ENCODE results near the gene TRIM46.
A peak's percentile ranks its signal among the peaks of the same experiment; 100 is the strongest.
"Not testable (repeated sequence)": the region's sequence is repeated elsewhere in the genome, so short reads cannot be mapped to it uniquely, and the experiment has no call there.

TRIM46 gene

GRCh38 chr1:155187456-155187891, 13.8 kb downstream of the TRIM46 start:
- no peak for TF ChIP-seq CTCF (IDR thresholded peaks at IDR 0.05; ENCODE audit: borderline replicate concordance, control extremely low read depth, extremely low read depth, insufficient read depth, missing control alignments)
- in situ Hi-C loops (cut with MboI; ENCODE audit: low sequenced_read_pairs, unreplicated experiment), result no loop called here
- no peak for DNase-seq (ENCODE audit: low spot score)

- in situ Hi-C loops (cut with MboI; ENCODE audit: low sequenced_read_pairs, unreplicated experiment), result no loop called here
- DNase-seq (ENCODE audit: low spot score), result no peak
- TF ChIP-seq CTCF (IDR thresholded peaks at IDR 0.05; ENCODE audit: borderline replicate concordance, control extremely low read depth, extremely low read depth, insufficient read depth, missing control alignments), result no peak
Measured at GRCh38 chr1:155188268-155188667, 14.6 kb downstream of the TRIM46 start.

DNA sequence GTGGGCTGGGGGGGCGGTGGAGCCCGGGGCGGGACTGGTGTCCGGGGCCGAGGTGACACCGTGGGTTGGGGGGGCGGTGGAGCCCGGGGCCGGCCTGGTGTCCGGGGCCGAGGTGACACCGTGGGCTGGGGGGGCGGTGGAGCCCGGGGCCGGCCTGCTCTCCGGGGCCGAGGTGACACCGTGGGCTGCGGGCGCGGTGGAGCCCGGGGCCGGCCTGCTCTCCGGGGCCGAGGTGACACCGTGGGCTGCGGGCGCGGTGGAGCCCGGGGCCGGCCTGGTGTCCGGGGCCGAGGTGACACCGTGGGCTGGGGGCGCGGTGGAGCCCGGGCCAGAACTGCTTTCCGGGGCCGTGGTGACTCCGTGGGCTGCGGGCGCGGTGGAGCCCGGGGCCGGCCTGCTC, 16.3 kb downstream of the TRIM46 start:
- in situ Hi-C loops (cut with MboI; ENCODE audit: low sequenced_read_pairs, unreplicated experiment); DNase-seq (ENCODE audit: low spot score): not testable (repeated sequence)

GRCh38 chr1:155191904-155192303, 18.3 kb downstream of the TRIM46 start:
- DNase-seq (ENCODE audit: low spot score), result no peak
- in situ Hi-C loops (cut with MboI; ENCODE audit: low sequenced_read_pairs, unreplicated experiment), result no loop called here
- TF ChIP-seq CTCF (IDR thresholded peaks at IDR 0.05; ENCODE audit: borderline replicate concordance, control extremely low read depth, extremely low read depth, insufficient read depth, missing control alignments), result no peak

DNA sequence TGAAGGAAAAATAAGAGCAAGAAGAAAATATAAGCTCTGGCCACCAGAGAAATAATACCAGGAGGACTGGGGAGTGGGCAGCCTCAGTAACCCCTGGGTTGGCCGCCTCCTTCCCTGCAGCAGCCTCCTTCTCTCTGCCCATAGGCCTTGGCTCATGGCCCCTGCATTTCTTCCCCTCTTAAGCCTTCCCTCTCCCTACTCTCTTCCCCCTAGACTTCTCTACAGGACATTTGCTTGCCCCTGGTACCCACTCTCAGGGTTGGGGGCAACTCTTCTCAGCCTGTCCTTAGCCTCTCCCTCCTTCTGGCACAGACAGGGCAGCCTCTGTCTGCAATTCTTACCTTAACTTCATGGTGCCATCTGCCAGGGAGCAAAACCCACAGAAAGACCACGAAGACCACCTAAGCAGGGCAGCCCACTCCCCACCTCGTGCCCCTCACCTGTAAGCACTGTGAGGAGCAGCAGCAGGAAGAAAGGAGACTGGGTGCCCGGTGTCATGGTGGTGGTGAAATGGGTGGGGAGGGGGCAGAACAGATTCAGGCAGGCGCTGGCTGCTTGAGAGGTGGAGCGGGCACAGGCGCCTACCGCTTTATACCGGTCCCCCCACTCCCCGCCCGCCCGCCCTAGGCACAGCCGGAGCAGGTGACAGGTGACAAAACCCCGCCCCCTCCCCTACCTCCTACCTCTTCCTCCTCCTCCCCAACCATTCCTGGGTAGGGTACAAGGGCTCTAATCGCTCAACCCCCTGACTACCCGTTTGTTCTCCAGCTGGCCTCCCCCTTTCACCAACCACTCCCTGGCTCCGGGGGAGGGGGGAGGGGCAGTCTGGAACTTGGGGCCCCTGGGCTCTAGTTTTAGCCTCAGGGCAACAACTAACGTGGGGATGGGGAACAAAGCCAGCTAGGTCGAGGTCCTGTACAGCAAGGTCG, 19.0 kb downstream of the TRIM46 start:
- TF ChIP-seq CTCF (IDR thresholded peaks at IDR 0.05; ENCODE audit: borderline replicate concordance, control extremely low read depth, extremely low read depth, insufficient read depth, missing control alignments), result no peak
- no peak for DNase-seq (ENCODE audit: low spot score)
- in situ Hi-C loops (cut with MboI; ENCODE audit: low sequenced_read_pairs, unreplicated experiment), result no loop called here

DNA sequence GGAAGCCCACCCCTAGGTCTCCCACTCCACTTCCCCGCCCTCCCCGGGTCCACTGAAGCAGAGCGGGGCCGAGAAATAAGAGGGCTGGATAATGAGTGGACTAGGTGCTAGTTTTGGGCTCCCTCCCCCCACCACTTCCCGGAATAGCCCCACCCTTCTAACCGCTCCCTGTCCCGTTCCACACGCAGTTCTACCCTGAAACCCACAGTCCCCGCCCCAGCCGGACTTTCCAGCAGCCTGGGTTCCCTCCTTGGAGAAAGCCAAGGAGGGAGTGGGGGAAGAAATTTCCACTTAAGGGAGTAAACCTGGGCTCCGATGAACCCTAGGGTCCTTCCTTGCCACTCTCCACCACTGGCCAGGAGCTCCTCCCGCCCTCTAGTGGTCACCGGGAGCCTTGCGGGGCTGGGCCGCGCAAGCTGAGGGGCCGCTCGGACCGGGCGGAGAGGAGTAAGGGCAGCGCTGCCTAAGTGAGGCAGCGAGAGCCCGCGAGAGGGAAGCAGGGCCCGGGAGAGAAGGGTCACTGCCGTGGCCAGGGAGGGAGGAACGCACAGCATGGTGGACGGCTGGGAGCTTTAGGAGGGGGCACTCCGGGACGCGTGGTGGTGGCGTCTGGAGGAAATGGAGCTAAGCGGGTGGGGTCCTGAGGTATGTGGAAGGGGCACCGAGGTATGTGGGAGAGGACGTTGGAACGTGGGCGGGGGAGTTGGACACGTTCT, 19.8 kb downstream of the TRIM46 start:
- in situ Hi-C loops (cut with MboI; ENCODE audit: low sequenced_read_pairs, unreplicated experiment), result no loop called here
- DNase-seq (ENCODE audit: low spot score), result peak; percentile 89
- peak; percentile 98 for TF ChIP-seq CTCF (IDR thresholded peaks at IDR 0.05; ENCODE audit: borderline replicate concordance, control extremely low read depth, extremely low read depth, insufficient read depth, missing control alignments)

DNA sequence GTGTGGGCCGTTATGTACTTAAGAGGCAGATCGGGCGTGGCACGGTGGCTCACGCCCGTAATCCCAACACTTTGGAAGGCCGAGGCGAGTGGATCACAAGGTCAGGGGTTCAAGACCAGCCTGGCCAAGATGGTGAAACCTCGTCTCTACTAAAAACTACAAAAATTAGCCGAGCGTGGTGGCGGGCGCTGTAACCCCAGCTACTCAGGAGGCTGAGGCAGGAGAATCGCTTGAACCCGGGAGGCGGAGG, 20.3 kb downstream of the TRIM46 start:
- in situ Hi-C loops (cut with MboI; ENCODE audit: low sequenced_read_pairs, unreplicated experiment); DNase-seq (ENCODE audit: low spot score): not testable (repeated sequence)

All from GM13976 (cell line).